Calu3 (cell line): ENCODE measurements around the gene KCNJ14. TPM values are rescaled to one million over a fixed set of nuclear protein-coding genes. Genes with fewer than 3 reads are reported as not detected.

Experiments used
- BruUV-seq: library from RNA; stranded (reverse); fragments of 400-500 nt; replicated peaks from 2 replicates; lab custom pipeline; 2021; lab: Mats Ljungman, UMichigan
- CTCF ChIA-PET: fragments of 300-600 bp; sonication (Branson Sonifier 250); formaldehyde crosslinking; loops from one replicate; lab custom pipeline; 2022; ENCODE audit warnings: antibody characterized with exemption; lab: Charles Lee
- DNase-seq: peaks from one replicate; pipeline ENCODE4 v3.0.0; 2022
- H3K27ac Mint-ChIP-seq: one replicate; pipeline ENCODE4 v1.8.0; 2022; ENCODE audit warnings: mixed read lengths; ENCODE audit not compliant: unreplicated experiment
- H3K27me3 Mint-ChIP-seq: one replicate; pipeline ENCODE4 v1.8.0; 2022; ENCODE audit warnings: mixed read lengths; ENCODE audit not compliant: unreplicated experiment
- H3K36me3 Mint-ChIP-seq: one replicate; pipeline ENCODE4 v1.8.0; 2022; ENCODE audit warnings: mild to moderate bottlenecking, moderate library complexity, mixed read lengths; ENCODE audit not compliant: insufficient read depth, unreplicated experiment
- H3K4me1 Mint-ChIP-seq: one replicate; pipeline ENCODE4 v1.8.0; 2022; ENCODE audit warnings: mild to moderate bottlenecking, low read depth, mixed read lengths; ENCODE audit not compliant: unreplicated experiment
- H3K4me3 Mint-ChIP-seq: one replicate; pipeline ENCODE4 v1.8.0; 2022; ENCODE audit warnings: mild to moderate bottlenecking, low read depth, moderate library complexity, mixed read lengths; ENCODE audit not compliant: unreplicated experiment
- H3K9me3 Mint-ChIP-seq: one replicate; pipeline ENCODE4 v1.8.0; 2022; ENCODE audit warnings: low read depth, mixed read lengths; ENCODE audit not compliant: unreplicated experiment
- intact Hi-C: fragments of 100-400 bp; cut with micrococcal nuclease; formaldehyde crosslinking; loops from one replicate; pipeline ENCODE4 v1.10.0; 2022; ENCODE audit not compliant: unreplicated experiment
- total RNA-seq: library from RNA; stranded (reverse); gene quantifications from 2 replicates; pipeline ENCODE4 v1.2.3, GENCODE V29; 2022
- TF ChIP-seq, protein P1 (sequence below): fragments of 200-600 bp; IDR thresholded peaks from one replicate; pipeline ENCODE4 v1.8.0; 2022; ENCODE audit warnings: antibody characterized with exemption; ENCODE audit not compliant: unreplicated experiment

Gene KCNJ14
- total RNA-seq, 1 experiment from 2014 or later: 9.9 TPM

DNA sequence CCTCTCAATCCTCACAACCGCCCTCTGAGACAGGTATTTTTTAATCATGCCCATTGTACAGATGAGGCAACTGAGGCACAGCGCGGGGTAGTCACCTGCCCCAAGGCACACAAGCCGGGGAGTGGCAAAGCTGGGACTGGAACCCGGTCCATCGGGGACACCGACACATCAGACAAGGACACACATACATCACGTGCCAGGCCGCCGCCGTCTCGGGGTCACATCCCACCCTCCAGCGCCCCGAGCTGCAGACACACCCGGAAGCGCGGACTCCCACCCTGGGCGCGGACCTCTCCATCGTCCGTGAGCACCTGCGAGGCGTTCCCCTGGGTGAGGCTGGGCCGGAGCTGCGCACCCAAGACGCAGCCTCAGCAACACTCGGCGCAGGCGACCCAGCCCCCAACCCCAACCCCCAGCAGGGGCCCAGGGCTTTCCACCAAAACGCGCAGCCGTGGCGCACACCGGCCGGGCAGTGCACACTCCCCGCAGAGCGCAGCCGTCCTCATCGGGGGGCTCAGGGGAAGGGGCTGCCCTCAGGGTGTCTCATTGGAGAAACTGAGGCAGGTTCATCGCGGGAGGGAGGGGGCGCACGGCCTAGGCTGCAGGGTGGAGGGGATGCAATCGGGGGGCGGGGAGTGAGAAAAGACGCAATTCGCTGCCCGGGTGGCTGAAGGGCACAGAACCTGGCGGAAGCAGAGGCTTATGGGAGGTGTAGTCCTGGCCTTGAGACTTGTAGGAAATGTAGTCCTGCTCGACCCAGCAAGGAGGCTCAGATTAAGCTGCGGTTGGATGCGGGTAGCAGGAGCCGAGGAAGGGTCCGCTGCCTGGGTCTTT is 58.1 kb downstream of the KCNJ14 start:
- Mint-ChIP-seq H3K4me1 (peaks cover 17% of the 10 kb centered on the region), H3K4me3 (no peak overlapping the region), H3K9me3 (no peaks in the 10 kb centered on the region), H3K27me3 (no peaks in the 10 kb centered on the region), H3K27ac (no peak overlapping the region), H3K36me3 (peaks cover 9% of the 10 kb centered on the region)
- intact Hi-C loops: no loop called here
- TF ChIP-seq, protein P1, sequence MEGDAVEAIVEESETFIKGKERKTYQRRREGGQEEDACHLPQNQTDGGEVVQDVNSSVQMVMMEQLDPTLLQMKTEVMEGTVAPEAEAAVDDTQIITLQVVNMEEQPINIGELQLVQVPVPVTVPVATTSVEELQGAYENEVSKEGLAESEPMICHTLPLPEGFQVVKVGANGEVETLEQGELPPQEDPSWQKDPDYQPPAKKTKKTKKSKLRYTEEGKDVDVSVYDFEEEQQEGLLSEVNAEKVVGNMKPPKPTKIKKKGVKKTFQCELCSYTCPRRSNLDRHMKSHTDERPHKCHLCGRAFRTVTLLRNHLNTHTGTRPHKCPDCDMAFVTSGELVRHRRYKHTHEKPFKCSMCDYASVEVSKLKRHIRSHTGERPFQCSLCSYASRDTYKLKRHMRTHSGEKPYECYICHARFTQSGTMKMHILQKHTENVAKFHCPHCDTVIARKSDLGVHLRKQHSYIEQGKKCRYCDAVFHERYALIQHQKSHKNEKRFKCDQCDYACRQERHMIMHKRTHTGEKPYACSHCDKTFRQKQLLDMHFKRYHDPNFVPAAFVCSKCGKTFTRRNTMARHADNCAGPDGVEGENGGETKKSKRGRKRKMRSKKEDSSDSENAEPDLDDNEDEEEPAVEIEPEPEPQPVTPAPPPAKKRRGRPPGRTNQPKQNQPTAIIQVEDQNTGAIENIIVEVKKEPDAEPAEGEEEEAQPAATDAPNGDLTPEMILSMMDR: no peak
- CTCF ChIA-PET: interaction anchor here (0.5 to 0.6 kb wide), 2 partner anchors 27 to 150 kb away, joined by 3 read pairs; partner anchors contain the start of genes SYNGR4 and TMEM143
- DNase-seq: peak; percentile 77
- no TSS peak for BruUV-seq

DNA sequence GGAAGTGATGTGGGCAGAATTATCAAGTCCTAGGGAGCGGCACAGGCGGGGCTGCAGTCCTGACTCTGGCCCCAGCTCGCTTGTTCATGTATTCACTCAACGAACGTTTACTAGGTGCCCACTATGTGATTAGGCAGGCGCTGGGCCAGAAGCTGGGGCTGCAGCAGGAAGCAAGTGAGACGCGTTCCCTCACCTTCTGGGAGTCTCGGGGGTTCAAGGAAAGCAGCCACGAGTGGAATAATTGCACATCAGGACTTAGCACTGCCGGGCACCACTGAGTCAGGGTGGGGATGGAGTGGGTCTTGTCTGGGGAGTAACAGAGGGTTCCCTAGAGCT is 58.7 kb downstream of the KCNJ14 start:
- H3K9me3 Mint-ChIP-seq: no peaks in the 10 kb centered on the region
- H3K4me3 Mint-ChIP-seq: no peak overlapping the region
- H3K27ac Mint-ChIP-seq: no peak overlapping the region
- H3K27me3 Mint-ChIP-seq: no peaks in the 10 kb centered on the region
- peaks cover 17% of the 10 kb centered on the region for H3K4me1 Mint-ChIP-seq
- peaks cover 12% of the 10 kb centered on the region for H3K36me3 Mint-ChIP-seq
- no TSS peak for BruUV-seq
- intact Hi-C loops: no loop called here
- DNase-seq: no peak
- CTCF ChIA-PET: interaction anchor here (0.5 kb wide), 2 partner anchors 27 to 162 kb away, joined by 3 read pairs; no protein-coding TSS in a partner anchor
- TF ChIP-seq, protein P1: no peak

DNA sequence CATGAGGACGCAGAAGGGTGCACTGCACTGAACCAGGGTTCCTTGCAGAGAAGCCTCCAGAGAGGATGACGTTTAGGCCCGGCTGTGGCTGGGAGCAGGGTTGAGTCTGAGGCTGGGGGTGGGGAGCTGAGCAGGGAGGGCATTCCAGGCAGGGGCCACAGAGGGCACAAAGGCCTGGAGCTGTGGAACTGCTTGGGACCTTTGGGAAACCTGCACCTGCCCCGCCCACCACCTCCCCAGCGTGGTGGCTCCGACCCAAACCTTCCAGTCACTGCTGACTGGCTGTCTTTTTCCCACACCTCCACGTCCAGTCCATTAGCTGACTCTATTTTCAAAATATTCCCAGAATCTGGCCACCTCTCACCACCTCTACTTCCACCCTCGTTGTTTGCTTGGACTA is 61.2 kb downstream of the KCNJ14 start:
- no peak for DNase-seq
- H3K4me3 Mint-ChIP-seq: no peak overlapping the region
- H3K36me3 Mint-ChIP-seq: peaks cover 12% of the 10 kb centered on the region
- no peaks in the 10 kb centered on the region for H3K27me3 Mint-ChIP-seq
- CTCF ChIA-PET: interaction anchor here (1.4 kb wide), 1 partner anchor 8 kb away, joined by 5 read pairs; no protein-coding TSS in a partner anchor
- no peaks in the 10 kb centered on the region for H3K9me3 Mint-ChIP-seq
- no TSS peak for BruUV-seq
- H3K27ac Mint-ChIP-seq: no peak overlapping the region
- H3K4me1 Mint-ChIP-seq: peaks cover 17% of the 10 kb centered on the region
- TF ChIP-seq, protein P1: no peak
- intact Hi-C loops: no loop called here

Other genes starting within 250 kb of the KCNJ14 start
- gene CARD8, start 199.7 kb upstream of the KCNJ14 start, total RNA-seq: 32.3 and 34.0 TPM in 2 replicates
- gene ZNF114, start 185.5 kb upstream of the KCNJ14 start, total RNA-seq: 0.69 and 0.78 TPM in 2 replicates
- gene EMP3, start 130.0 kb upstream of the KCNJ14 start, total RNA-seq: 27.5 and 29.5 TPM in 2 replicates
- 10.4 and 14.8 TPM in 2 replicates for gene TMEM143, start 91.6 kb upstream of the KCNJ14 start, total RNA-seq
- not detected in 2 replicates for gene SYNGR4, start 91.2 kb upstream of the KCNJ14 start, total RNA-seq
- gene KDELR1, start 64.0 kb upstream of the KCNJ14 start, total RNA-seq: 185 and 194 TPM in 2 replicates
- gene GRIN2D, start 61.9 kb upstream of the KCNJ14 start, total RNA-seq: 0.15 TPM in 1 of 2 replicates, not detected in the other
- gene GRWD1, start 9.6 kb upstream of the KCNJ14 start, total RNA-seq: 75.0 and 76.7 TPM in 2 replicates
- 98.1 and 109 TPM in 2 replicates for gene CYTH2, start 13.8 kb downstream of the KCNJ14 start, total RNA-seq
- gene LMTK3, start 56.3 kb downstream of the KCNJ14 start, total RNA-seq: 1.0 and 2.4 TPM in 2 replicates
- 0.64 TPM in 1 of 2 replicates, not detected in the other for gene SULT2B1, start 96.6 kb downstream of the KCNJ14 start, total RNA-seq
- not detected in 2 replicates for gene SPACA4, start 151.2 kb downstream of the KCNJ14 start, total RNA-seq
- gene FAM83E, start 159.5 kb downstream of the KCNJ14 start, total RNA-seq: 8.2 and 13.3 TPM in 2 replicates
- gene RPL18, start 163.6 kb downstream of the KCNJ14 start, total RNA-seq: 1,224 and 1,339 TPM in 2 replicates
- gene SPHK2, start 163.9 kb downstream of the KCNJ14 start, total RNA-seq: 20.5 and 24.2 TPM in 2 replicates
- 4.3 and 4.9 TPM in 2 replicates for gene DBP, start 181.8 kb downstream of the KCNJ14 start, total RNA-seq
- 2.1 and 5.1 TPM in 2 replicates for gene CA11, start 190.6 kb downstream of the KCNJ14 start, total RNA-seq
- 0.57 and 0.66 TPM in 2 replicates for gene NTN5, start 217.4 kb downstream of the KCNJ14 start, total RNA-seq
- 8.7 and 10.4 TPM in 2 replicates for gene FUT2, start 240.4 kb downstream of the KCNJ14 start, total RNA-seq